A549 (cell line): ENCODE measurements around the gene MLST8. TPM values are rescaled to one million over a fixed set of nuclear protein-coding genes. Genes with fewer than 3 reads are reported as not detected.

Experiments used
- ATAC-seq, 2 experiments: fragments of 200-7000 bp in 1 of 2; fragments of >200 bp in 1 of 2; cut with Nextera tagmentation in 1 of 2; cut with Tn5 transposase in 1 of 2; 3 replicates each; pipeline versions ENCODE4 v1.8.0 to v1.9.1; 2018 to 2020; ENCODE audit warnings: mild to moderate bottlenecking in 1 of 2, moderate library complexity in 1 of 2
- CTCF ChIA-PET: fragments of 300-600 bp; sonication (Branson Sonifier 250); formaldehyde crosslinking; extraction: SDS; loops from one replicate; lab custom pipeline; 2021; ENCODE audit warnings: antibody characterized with exemption, inconsistent platforms; lab: Yijun Ruan, JAX
- POLR2A ChIA-PET: fragments of 350-600 bp; formaldehyde crosslinking; extraction: SDS; loops from one replicate; lab custom pipeline; 2021; ENCODE audit warnings: antibody characterized with exemption, inconsistent platforms; lab: Yijun Ruan, JAX
- DNase-seq, 2 experiments: peaks; one replicate each; pipeline versions ENCODE4 v3.0.0 to v3.0.0-alpha.2; 2011 to 2016; ENCODE audit warnings: low read depth in 1 of 2, low spot score in 1 of 2
- FAIRE-seq: peaks from 2 replicates; lab custom pipeline; 2011; peaks lifted over from hg19 to GRCh38; lab: Jason Lieb, UNC
- H3K27ac ChIP-seq, 2 experiments: fragments of >200 bp; sonication (Bioruptor Twin); formaldehyde crosslinking; 3 replicates each; pipeline ENCODE4 v1.5.1; 2016 to 2017
- H3K4me1 ChIP-seq: fragments of >200 bp; sonication (Bioruptor Twin); formaldehyde crosslinking; 3 replicates; pipeline ENCODE4 v1.6.1; 2016
- H3K4me2 ChIP-seq: fragments of >200 bp; sonication (Bioruptor Twin); formaldehyde crosslinking; 3 replicates; pipeline ENCODE4 v1.6.1; 2016
- H3K4me3 ChIP-seq: fragments of >200 bp; sonication (Bioruptor Twin); formaldehyde crosslinking; 3 replicates; pipeline ENCODE4 v1.5.1; 2016
- H3K9me3 ChIP-seq: fragments of >200 bp; sonication (Bioruptor Twin); formaldehyde crosslinking; 3 replicates; pipeline ENCODE4 v1.6.1; 2016
- ATOH8 ChIP-seq: fragments of 250-450 bp; sonication (Bioruptor Pico); IDR thresholded peaks from 2 replicates; pipeline ENCODE4 v1.5.0; 2020; ENCODE audit warnings: low read depth, mild to moderate bottlenecking, moderate library complexity
- BCL3 ChIP-seq: fragments of >200 bp; sonication (Bioruptor Twin); formaldehyde crosslinking; IDR thresholded peaks from 3 replicates; pipeline ENCODE4 v1.6.1; 2016
- BHLHE40 ChIP-seq: IDR thresholded peaks from 2 replicates; pipeline ENCODE4 v1.6.1; 2012; ENCODE audit warnings: low read depth, low read length, inconsistent platforms
- CEBPB ChIP-seq, 2 experiments: fragments of >200 bp in 1 of 2; sonication (Bioruptor Twin) in 1 of 2; formaldehyde crosslinking in 1 of 2; IDR thresholded peaks; 2 replicates each; pipeline ENCODE4 v1.6.1; 2012 to 2016
- CHD2 ChIP-seq: fragments of 150-350 bp; IDR thresholded peaks from 2 replicates; pipeline ENCODE4 v1.6.1; 2014; ENCODE audit warnings: low read length; ENCODE audit not compliant: partially characterized antibody
- CHD4 ChIP-seq: fragments of 200-600 bp; sonication (generic); IDR thresholded peaks from 2 replicates; pipeline ENCODE4 v1.6.1; 2016; ENCODE audit warnings: antibody characterized with exemption, mild to moderate bottlenecking, borderline replicate concordance
- EHMT2 ChIP-seq: fragments of 200-600 bp; sonication (generic); IDR thresholded peaks from 2 replicates; pipeline ENCODE4 v1.6.1; 2016; ENCODE audit warnings: antibody characterized with exemption, low read depth, mild to moderate bottlenecking, moderate library complexity
- ELK1 ChIP-seq: fragments of 150-350 bp; IDR thresholded peaks from 2 replicates; pipeline ENCODE4 v1.6.1; 2014; ENCODE audit warnings: low read depth, mild to moderate bottlenecking, low read length
- ESRRA ChIP-seq: fragments of 150-350 bp; IDR thresholded peaks from 2 replicates; pipeline ENCODE4 v1.6.1; 2014; ENCODE audit warnings: mild to moderate bottlenecking, low read length, borderline replicate concordance
- FOSB ChIP-seq: fragments of 250-450 bp; sonication (Bioruptor Pico); IDR thresholded peaks from 2 replicates; pipeline ENCODE4 v1.5.0; 2020; ENCODE audit warnings: mild to moderate bottlenecking, moderate library complexity
- HES2 ChIP-seq: fragments of >200 bp; sonication (Bioruptor Twin); formaldehyde crosslinking; IDR thresholded peaks from 2 replicates; pipeline ENCODE4 v1.6.1; 2016
- HMGXB4 ChIP-seq: fragments of 250-450 bp; sonication (Bioruptor Pico); IDR thresholded peaks from 2 replicates; pipeline ENCODE4 v1.5.0; 2021; ENCODE audit warnings: mild to moderate bottlenecking, moderate library complexity, borderline replicate concordance
- HOXA7 ChIP-seq: fragments of 250-450 bp; sonication (Bioruptor Pico); IDR thresholded peaks from 2 replicates; pipeline ENCODE4 v1.5.0; 2020; ENCODE audit warnings: mild to moderate bottlenecking, moderate library complexity
- JUNB ChIP-seq: fragments of >200 bp; sonication (Bioruptor Twin); formaldehyde crosslinking; IDR thresholded peaks from 2 replicates; pipeline ENCODE4 v1.6.1; 2016
- KDM5A ChIP-seq: fragments of 200-600 bp; sonication (generic); IDR thresholded peaks from 2 replicates; pipeline ENCODE4 v1.6.1; 2016; ENCODE audit warnings: antibody characterized with exemption, mild to moderate bottlenecking
- MAFK ChIP-seq: fragments of 450-650 bp; IDR thresholded peaks from 2 replicates; pipeline ENCODE4 v1.6.1; 2014; ENCODE audit not compliant: partially characterized antibody
- MAZ ChIP-seq: fragments of 150-350 bp; IDR thresholded peaks from 2 replicates; pipeline ENCODE4 v1.6.1; 2014; ENCODE audit warnings: antibody characterized with exemption, low read depth, low read length, borderline replicate concordance
- MYC ChIP-seq: IDR thresholded peaks from 2 replicates; pipeline ENCODE4 v1.6.1; 2012; ENCODE audit warnings: mild to moderate bottlenecking, inconsistent platforms, low read length, improper control_type of control experiment, borderline replicate concordance
- POLR2AphosphoS2 ChIP-seq: conservative IDR thresholded peaks from 2 replicates; pipeline ENCODE4 v1.6.1; 2012; ENCODE audit warnings: low read length, improper control_type of control experiment, inconsistent platforms
- RAD21 ChIP-seq, 2 experiments: fragments of >200 bp in 1 of 2; sonication (Bioruptor Twin) in 1 of 2; formaldehyde crosslinking in 1 of 2; IDR thresholded peaks in 1 of 2; conservative IDR thresholded peaks in 1 of 2; 2 replicates in 1 of 2; 3 replicates in 1 of 2; pipeline ENCODE4 v1.6.1; 2012 to 2018; ENCODE audit warnings: inconsistent platforms in 1 of 2
- RARB ChIP-seq: fragments of 250-450 bp; sonication (Bioruptor Pico); IDR thresholded peaks from 2 replicates; pipeline ENCODE4 v1.8.0; 2021; ENCODE audit warnings: mild to moderate bottlenecking, moderate library complexity
- REST ChIP-seq: fragments of 200-600 bp; sonication (generic); IDR thresholded peaks from 2 replicates; pipeline ENCODE4 v1.6.1; 2016; ENCODE audit warnings: antibody characterized with exemption, mild to moderate bottlenecking, moderate library complexity
- RFX5 ChIP-seq: fragments of 450-650 bp; IDR thresholded peaks from 2 replicates; pipeline ENCODE4 v1.7.1; 2014; ENCODE audit warnings: antibody characterized with exemption, mild to moderate bottlenecking, moderate library complexity
- RNF2 ChIP-seq: fragments of 200-600 bp; sonication (generic); IDR thresholded peaks from 2 replicates; pipeline ENCODE4 v1.6.1; 2016; ENCODE audit warnings: low read depth, mild to moderate bottlenecking, antibody characterized with exemption, moderate library complexity, borderline replicate concordance
- TFCP2L1 ChIP-seq: fragments of 250-450 bp; sonication (Bioruptor Pico); IDR thresholded peaks from 2 replicates; pipeline ENCODE4 v1.5.0; 2021; ENCODE audit warnings: mild to moderate bottlenecking
- USF2 ChIP-seq: fragments of 450-650 bp; IDR thresholded peaks from 2 replicates; pipeline ENCODE4 v1.6.1; 2014; ENCODE audit warnings: antibody characterized with exemption
- ZNF302 ChIP-seq: fragments of 250-450 bp; sonication (Bioruptor Pico); IDR thresholded peaks from 2 replicates; pipeline ENCODE4 v1.9.0; 2021; ENCODE audit warnings: inconsistent platforms, mild to moderate bottlenecking, moderate library complexity
- WGBS: methylation state at CpG from one replicate; pipeline ENCODE4 v1.1.6; 2017; ENCODE audit errors: missing lambda C conversion rate; 5-methylcytosine and 5-hydroxymethylcytosine counted together
- polyA plus RNA-seq, 4 experiments: library from polyadenylated mRNA; depleted of rRNA in 3 of 4; stranded (reverse); fragments of >200 nt; fragmentation: RNase III in 1 of 4; extraction: RNeasy Plus Mini Kit Qiagen cat#74134 plus additional on column Dnase treatment in 1 of 4; gene quantifications; 2 replicates in 3 of 4; 3 replicates in 1 of 4; pipeline ENCODE4 v1.2.3, GENCODE V29; 2011 to 2017

The MLST8 gene
- polyA plus RNA-seq, 2 of the 4 experiments (the other 2 are of a cell fraction): 46.8 to 53.9 TPM

- TF ChIP-seq ATOH8 (CRISPR knock-in tag) (peak; percentile 100), KDM5A (no peak), EHMT2 (no peak), ZNF302 (CRISPR knock-in tag) (peak; percentile 95), RFX5 (no peak), BHLHE40 (no peak), CHD4 (no peak), RAD21 (conservative IDR thresholded peaks at IDR 0.05 in 1 of 2, IDR thresholded peaks at IDR 0.05 in 1 of 2) (no peak), TFCP2L1 (CRISPR knock-in tag) (no peak; the same call in 1 of the 2 replicates), CEBPB (IDR thresholded peaks at IDR 0.05) (no peak), MYC (no peak), REST (no peak), MAZ (0 out of 2 replicates have a peak, but pooled peaks have one; percentile 34), ESRRA (no peak), BCL3 (no peak), POLR2AphosphoS2 (no peak)
Measured at GRCh38 chr16:2214719-2214968, 9.4 kb downstream of the MLST8 start, which contains the start of gene PGP (continued).

GRCh38 chr16:2216330-2216729 lies 11.1 kb downstream of the MLST8 start:
- WGBS: 90% methylated on average over 4 of the region's 4 CpGs
- peak overlapping the region; percentile 93 to 98 for H3K27ac ChIP-seq
- no peak for FAIRE-seq
- H3K4me3 ChIP-seq: peak overlapping the region; percentile 88
- peaks cover 25% of the 10 kb centered on the region for H3K4me1 ChIP-seq
- ATAC-seq: no peak
- ChIA-PET CTCF (interaction anchor here (1.3 to 2.6 kb wide), 4 partner anchors 21 to 76 kb away, joined by 4 to 9 read pairs (median 4); partner anchors contain the start of gene ECI1), POLR2A (interaction anchor here (1.6 to 3.1 kb wide), 2 partner anchors 11 to 52 kb away, joined by 3 to 31 read pairs; partner anchors contain the start of gene MLST8)
- H3K4me2 ChIP-seq: peak overlapping the region; percentile 68
- no peak for TF ChIP-seq CHD2
- TF ChIP-seq MYC: no peak
- TF ChIP-seq CEBPB (IDR thresholded peaks at IDR 0.05): no peak
- TF ChIP-seq USF2: no peak
- no peak for TF ChIP-seq BCL3
- TF ChIP-seq JUNB: no peak
- TF ChIP-seq ELK1: no peak
- no peak for TF ChIP-seq RAD21 (conservative IDR thresholded peaks at IDR 0.05 in 1 of 2, IDR thresholded peaks at IDR 0.05 in 1 of 2)
- TF ChIP-seq FOSB: no peak
- no peak for TF ChIP-seq HMGXB4
- no peak for TF ChIP-seq RARB (CRISPR knock-in tag)
- TF ChIP-seq HOXA7 (CRISPR knock-in tag): no peak
- TF ChIP-seq MAFK: no peak
- TF ChIP-seq RNF2: no peak
- no peak for TF ChIP-seq BHLHE40
- no peak for TF ChIP-seq HES2
- no peaks in the 10 kb centered on the region for H3K9me3 ChIP-seq
- no peak for DNase-seq
